BJ (cell line): ENCODE data around the gene FAM107B. TPM values are rescaled to one million over a fixed set of nuclear protein-coding genes. Genes with fewer than 3 reads are reported as not detected.

Experiments
- CTCF ChIA-PET: fragments of 350-600 bp; formaldehyde crosslinking; extraction: SDS; loops from one replicate; lab custom pipeline; 2021; ENCODE audit warnings: antibody characterized with exemption, inconsistent platforms; lab: Yijun Ruan, JAX
- POLR2A ChIA-PET: fragments of 300-600 bp; sonication (Branson Sonifier 250); formaldehyde crosslinking; extraction: SDS; loops from one replicate; lab custom pipeline; 2021; ENCODE audit warnings: antibody characterized with exemption; lab: Charles Lee
- DNase-seq: peaks from one replicate; pipeline ENCODE4 v3.0.0-alpha.2; 2011; ENCODE audit warnings: low read depth
- H3K27me3 ChIP-seq: 2 replicates; pipeline ENCODE4 v1.6.0; 2011; ENCODE audit warnings: low read length; ENCODE audit not compliant: control insufficient read depth, insufficient read depth
- H3K36me3 ChIP-seq: 2 replicates; pipeline ENCODE4 v1.5.1; 2011; ENCODE audit warnings: low read length; ENCODE audit not compliant: control insufficient read depth, insufficient read depth
- H3K4me3 ChIP-seq: 2 replicates; pipeline ENCODE4 v1.5.1; 2011; ENCODE audit warnings: low read depth, mild to moderate bottlenecking, control low read depth, low read length
- polyA plus RNA-seq: library from polyadenylated mRNA; depleted of rRNA; stranded (reverse); fragments of >200 nt; gene quantifications from 2 replicates; pipeline ENCODE4 v1.2.3, GENCODE V29; 2011
- TF ChIP-seq, protein P1 (sequence below): IDR thresholded peaks from 2 replicates; pipeline ENCODE4 v1.5.1; 2011; ENCODE audit warnings: low read depth, mild to moderate bottlenecking, control low read depth, inconsistent platforms, low read length, moderate library complexity; ENCODE audit not compliant: insufficient read depth

Gene FAM107B
- polyA plus RNA-seq, 1 experiment = 11.3 TPM

DNA sequence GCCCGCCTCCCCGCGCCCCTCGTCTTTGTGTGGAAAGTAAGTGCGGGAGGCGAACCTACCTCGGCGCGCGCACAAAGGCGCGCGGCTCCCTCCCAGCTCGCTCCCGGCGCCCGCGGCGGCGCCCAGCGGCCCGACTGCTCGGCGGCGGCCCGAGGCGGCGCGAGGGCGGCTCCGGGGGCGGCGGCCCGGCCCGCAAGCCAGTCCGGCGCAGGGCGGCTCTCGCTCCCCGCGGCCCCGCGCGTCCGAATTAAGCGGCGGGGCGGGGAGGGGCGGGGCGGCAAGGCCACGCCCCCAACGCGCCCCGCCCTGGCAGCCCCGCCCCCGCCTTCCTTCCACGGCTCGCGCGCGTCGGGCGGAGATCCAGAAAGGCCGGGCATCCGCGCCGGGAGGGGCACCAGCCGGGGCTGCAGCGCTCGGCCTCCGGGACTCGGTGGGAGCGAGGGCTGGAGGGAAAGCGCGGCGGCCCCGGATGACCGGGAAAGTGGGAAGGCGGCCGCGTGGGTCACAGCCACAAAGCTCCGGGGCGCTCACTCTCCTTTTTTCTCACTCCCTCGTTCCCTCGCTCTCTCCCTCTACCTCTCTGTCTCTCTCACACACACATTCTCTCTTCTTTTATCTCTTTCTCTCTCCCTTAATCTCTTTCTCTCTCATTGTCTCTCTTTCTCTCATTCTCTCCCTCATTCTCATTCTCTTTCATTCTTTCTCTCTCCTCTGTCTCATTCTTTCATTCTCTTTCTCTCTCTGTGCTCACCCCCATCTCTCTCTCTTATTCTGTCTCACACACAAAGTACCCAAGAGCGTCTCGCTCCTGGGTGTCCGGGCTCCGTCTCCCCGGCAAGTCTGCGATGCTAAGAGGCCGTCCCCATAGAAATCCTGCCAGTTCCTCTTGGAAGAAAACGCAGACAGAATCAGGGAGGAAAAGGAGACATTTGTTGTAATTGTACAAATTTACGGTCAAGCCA is 170.2 kb downstream of the FAM107B start:
- no peak for DNase-seq
- POLR2A ChIA-PET = no interaction called here
- H3K27me3 ChIP-seq = no peaks in the 10 kb centered on the region
- CTCF ChIA-PET = no interaction called here
- H3K36me3 ChIP-seq = peaks cover 4% of the 10 kb centered on the region
- H3K4me3 ChIP-seq = peak overlapping the region; percentile 58
- TF ChIP-seq, protein P1, sequence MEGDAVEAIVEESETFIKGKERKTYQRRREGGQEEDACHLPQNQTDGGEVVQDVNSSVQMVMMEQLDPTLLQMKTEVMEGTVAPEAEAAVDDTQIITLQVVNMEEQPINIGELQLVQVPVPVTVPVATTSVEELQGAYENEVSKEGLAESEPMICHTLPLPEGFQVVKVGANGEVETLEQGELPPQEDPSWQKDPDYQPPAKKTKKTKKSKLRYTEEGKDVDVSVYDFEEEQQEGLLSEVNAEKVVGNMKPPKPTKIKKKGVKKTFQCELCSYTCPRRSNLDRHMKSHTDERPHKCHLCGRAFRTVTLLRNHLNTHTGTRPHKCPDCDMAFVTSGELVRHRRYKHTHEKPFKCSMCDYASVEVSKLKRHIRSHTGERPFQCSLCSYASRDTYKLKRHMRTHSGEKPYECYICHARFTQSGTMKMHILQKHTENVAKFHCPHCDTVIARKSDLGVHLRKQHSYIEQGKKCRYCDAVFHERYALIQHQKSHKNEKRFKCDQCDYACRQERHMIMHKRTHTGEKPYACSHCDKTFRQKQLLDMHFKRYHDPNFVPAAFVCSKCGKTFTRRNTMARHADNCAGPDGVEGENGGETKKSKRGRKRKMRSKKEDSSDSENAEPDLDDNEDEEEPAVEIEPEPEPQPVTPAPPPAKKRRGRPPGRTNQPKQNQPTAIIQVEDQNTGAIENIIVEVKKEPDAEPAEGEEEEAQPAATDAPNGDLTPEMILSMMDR = no peak

DNA sequence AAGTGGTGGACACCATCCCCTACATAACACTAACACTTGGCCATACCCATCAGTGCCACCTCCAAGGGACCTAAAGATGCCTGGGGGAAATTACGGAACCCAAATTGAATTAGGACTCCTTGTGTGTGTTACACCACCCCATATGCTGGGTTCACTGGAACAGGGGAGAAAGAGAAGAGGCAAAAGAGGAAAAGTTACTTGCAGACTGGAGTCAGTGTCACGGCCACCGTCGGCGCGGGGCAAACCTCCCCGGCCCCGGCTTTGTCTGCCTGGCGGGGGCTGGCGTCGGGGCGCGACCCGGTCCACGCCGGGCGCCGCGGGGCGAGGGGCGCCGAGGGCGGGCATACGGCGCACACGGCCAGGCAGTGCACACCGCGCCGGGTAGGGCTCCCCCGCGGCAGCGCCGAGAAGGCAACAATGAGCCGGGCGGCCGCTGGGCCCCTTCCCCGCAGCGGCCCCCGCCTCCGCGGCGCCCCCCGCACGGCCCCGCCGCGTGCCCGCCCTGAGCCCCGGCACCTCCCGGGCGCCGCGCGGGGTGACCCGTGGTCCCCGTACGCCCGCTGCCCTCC is 171.1 kb downstream of the FAM107B start:
- no peak for DNase-seq
- peaks cover 7% of the 10 kb centered on the region for H3K36me3 ChIP-seq
- ChIA-PET CTCF (no interaction called here), POLR2A (no interaction called here)
- TF ChIP-seq, protein P1 = no peak
- peak overlapping the region; percentile 44 for H3K4me3 ChIP-seq
- no peaks in the 10 kb centered on the region for H3K27me3 ChIP-seq

DNA sequence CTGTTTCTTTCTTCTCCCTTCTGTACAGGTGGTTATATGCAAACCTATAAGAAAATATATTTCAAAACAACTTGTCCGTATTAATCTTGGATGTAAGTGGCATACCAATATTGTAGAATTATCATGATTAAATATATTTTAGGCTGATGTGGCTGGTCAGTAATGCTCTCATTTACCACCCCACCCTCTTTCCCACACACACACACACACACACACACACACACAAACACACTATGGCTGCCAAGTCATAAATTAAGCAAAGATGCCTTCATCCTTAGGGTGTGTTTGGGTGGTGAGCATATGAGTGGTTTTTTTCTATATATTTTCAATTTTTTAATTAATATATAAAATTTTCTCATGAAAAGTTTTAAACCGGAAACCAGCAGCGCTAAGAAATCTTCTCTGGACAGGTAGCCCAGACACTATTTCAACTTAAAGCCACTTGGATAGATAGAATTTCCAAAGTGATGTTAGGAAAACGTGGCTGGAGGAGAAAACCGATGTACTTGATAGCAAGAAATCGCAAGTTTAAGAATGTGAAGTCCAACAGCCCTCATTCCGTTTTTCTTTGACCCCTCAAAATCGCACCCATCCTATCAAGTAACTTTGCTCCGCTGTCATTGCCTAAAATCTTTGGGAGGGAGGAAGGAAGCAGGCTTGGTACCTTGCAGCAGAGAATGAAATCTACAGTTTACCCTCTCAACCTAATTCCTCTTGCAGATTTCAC is 171.7 kb downstream of the FAM107B start:
- Histone ChIP-seq H3K36me3 (peaks cover 7% of the 10 kb centered on the region), H3K4me3 (peak overlapping the region; percentile 44), H3K27me3 (no peaks in the 10 kb centered on the region)
- POLR2A ChIA-PET = no interaction called here
- CTCF ChIA-PET = interaction anchor here (0.9 kb wide), 1 partner anchor 9 kb away, joined by 3 read pairs; no protein-coding TSS in a partner anchor
- TF ChIP-seq, protein P1 = no peak
- no peak for DNase-seq

DNA sequence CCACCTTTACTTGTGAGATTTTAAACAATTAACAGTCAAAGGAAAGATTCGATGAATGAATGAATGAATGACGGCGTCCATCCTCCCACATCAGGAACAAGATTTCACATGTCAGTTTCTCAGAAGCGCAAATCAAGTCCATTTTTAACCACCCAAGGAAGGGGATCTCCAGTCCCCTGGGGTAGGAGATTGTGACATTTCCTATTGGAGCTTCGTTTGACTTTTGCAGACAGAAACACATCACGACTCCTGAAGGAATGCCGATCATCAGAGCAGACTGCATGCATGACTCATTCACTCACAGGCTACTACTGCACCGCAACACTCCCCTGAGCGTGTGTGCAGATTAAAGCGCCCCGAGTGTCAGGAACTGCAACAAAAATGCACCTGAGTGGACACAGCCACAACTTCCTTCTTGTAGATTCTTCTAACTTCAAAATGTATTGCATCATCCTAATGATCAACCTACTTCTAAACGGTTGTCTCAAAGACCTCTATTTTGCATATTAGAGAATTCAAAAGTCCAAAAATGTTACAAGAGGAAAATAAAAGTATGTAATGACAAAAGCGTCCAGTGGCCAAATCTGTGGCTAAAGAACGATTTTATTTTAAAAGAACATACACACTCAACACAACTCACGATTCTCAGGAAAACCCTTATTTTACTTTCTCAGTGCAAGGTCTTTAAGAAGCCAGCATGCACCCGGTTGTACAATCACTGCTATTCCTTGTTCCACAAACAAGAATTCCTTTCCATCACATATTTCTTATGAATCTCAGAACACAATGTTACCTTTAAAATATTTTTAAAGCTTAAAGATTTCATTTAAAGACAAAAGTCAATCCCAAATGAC is 172.6 kb downstream of the FAM107B start:
- DNase-seq = peak; percentile 31
- POLR2A ChIA-PET = no interaction called here
- Histone ChIP-seq H3K27me3 (no peaks in the 10 kb centered on the region), H3K4me3 (peak overlapping the region; percentile 44), H3K36me3 (peaks cover 7% of the 10 kb centered on the region)
- TF ChIP-seq, protein P1 = no peak
- CTCF ChIA-PET = interaction anchor here (0.6 to 0.9 kb wide), 2 partner anchors 9 to 17 kb away, joined by 3 read pairs; no protein-coding TSS in a partner anchor
